SU-DHL-6 (cell line): ENCODE measurements around the gene NOX3.

Experiments used
- H2AFZ ChIP-seq: fragments of 200-600 bp; sonication (generic); 2 replicates; pipeline ENCODE4 v1.6.1; 2014; ENCODE audit warnings: low read depth, mild to moderate bottlenecking, moderate library complexity, mixed read lengths, antibody characterized with exemption, low read length; ENCODE audit not compliant: severe bottlenecking
- H3F3A ChIP-seq: fragments of 200-600 bp; shearing (Covaris generic); 2 replicates; pipeline ENCODE4 v1.6.0; 2016; ENCODE audit warnings: antibody characterized with exemption, mild to moderate bottlenecking; ENCODE audit not compliant: insufficient read depth
- H3K27ac ChIP-seq: fragments of 200-600 bp; sonication (generic); 2 replicates; pipeline ENCODE4 v1.5.1; 2016; ENCODE audit warnings: low read depth, mild to moderate bottlenecking, low read length, moderate library complexity, mixed read lengths
- H3K27me3 ChIP-seq: fragments of 200-600 bp; sonication (generic), shearing (Covaris generic); 2 replicates; pipeline ENCODE4 v1.6.0; 2014; ENCODE audit warnings: mild to moderate bottlenecking, low read length
- H3K36me3 ChIP-seq: fragments of 200-600 bp; sonication (generic); 2 replicates; pipeline ENCODE4 v1.6.1; 2014; ENCODE audit warnings: mild to moderate bottlenecking, low read length, mixed read lengths
- H3K4me2 ChIP-seq: fragments of 300-600, 200-600 bp; shearing (Covaris generic), sonication (generic); 2 replicates; pipeline ENCODE4 v1.6.0; 2014; ENCODE audit warnings: low read length, low read depth, mild to moderate bottlenecking; ENCODE audit not compliant: poor library complexity, severe bottlenecking
- H3K4me3 ChIP-seq: fragments of 200-600 bp; sonication (generic); 2 replicates; pipeline ENCODE4 v1.5.1; 2014; ENCODE audit warnings: antibody characterized with exemption, low read length, mild to moderate bottlenecking, mixed read lengths; ENCODE audit not compliant: insufficient read depth, poor library complexity, severe bottlenecking
- H3K79me2 ChIP-seq: fragments of 200-600 bp; sonication (generic); 2 replicates; pipeline ENCODE4 v1.6.1; 2014; ENCODE audit warnings: mild to moderate bottlenecking, low read length, moderate library complexity; ENCODE audit not compliant: insufficient read depth
- H3K9ac ChIP-seq: fragments of 200-600 bp; sonication (generic); 2 replicates; pipeline ENCODE4 v1.7.0; 2014; ENCODE audit warnings: mild to moderate bottlenecking, low read length
- H3K9me2 ChIP-seq: fragments of 200-600 bp; sonication (generic); replicated peaks from 2 replicates; pipeline ENCODE4 v1.6.1; 2014; ENCODE audit warnings: low read length; ENCODE audit not compliant: insufficient read depth
- H3K9me3 ChIP-seq: fragments of 200-600 bp; sonication (generic); 2 replicates; pipeline ENCODE4 v1.6.1; 2014; ENCODE audit warnings: low read length, mixed read lengths; ENCODE audit not compliant: insufficient read depth
- H4K20me1 ChIP-seq: fragments of 200-600 bp; sonication (generic); 2 replicates; pipeline ENCODE4 v1.6.1; 2014; ENCODE audit warnings: low read depth, mild to moderate bottlenecking, antibody characterized with exemption, low read length, moderate library complexity, mixed read lengths
- EZH2phosphoT487 ChIP-seq: fragments of 200-600 bp; sonication (generic), shearing (Covaris generic); conservative IDR thresholded peaks from 2 replicates; pipeline ENCODE4 v1.6.1; 2018; ENCODE audit warnings: mild to moderate bottlenecking, antibody characterized with exemption, low read length, moderate library complexity, mixed read lengths
- TF ChIP-seq, protein P1 (sequence below): fragments of 200-600 bp; sonication (generic); IDR thresholded peaks from one replicate; pipeline ENCODE4 v1.5.1; 2017; ENCODE audit warnings: antibody characterized with exemption, mild to moderate bottlenecking, low read length, moderate library complexity; ENCODE audit not compliant: insufficient read depth, poor library complexity, severe bottlenecking

NOX3 gene

GRCh38 chr6:155411154-155412052, 44.2 kb downstream of the NOX3 start:
- Histone ChIP-seq H3K79me2 (no peaks in the 10 kb centered on the region), H3K9me2 (no peaks in the 10 kb centered on the region), H3K36me3 (no peaks in the 10 kb centered on the region), H3K4me2 (no peak overlapping the region), H2AFZ (no peak overlapping the region), H3F3A (peaks cover 10% of the 10 kb centered on the region; the same call in 1 of the 2 replicates), H3K9me3 (no peaks in the 10 kb centered on the region), H3K27me3 (no peaks in the 10 kb centered on the region), H4K20me1 (no peaks in the 10 kb centered on the region), H3K9ac (no peak overlapping the region), H3K27ac (no peak overlapping the region), H3K4me3 (no peak overlapping the region)
- no peak for TF ChIP-seq EZH2phosphoT487
- TF ChIP-seq, protein P1, sequence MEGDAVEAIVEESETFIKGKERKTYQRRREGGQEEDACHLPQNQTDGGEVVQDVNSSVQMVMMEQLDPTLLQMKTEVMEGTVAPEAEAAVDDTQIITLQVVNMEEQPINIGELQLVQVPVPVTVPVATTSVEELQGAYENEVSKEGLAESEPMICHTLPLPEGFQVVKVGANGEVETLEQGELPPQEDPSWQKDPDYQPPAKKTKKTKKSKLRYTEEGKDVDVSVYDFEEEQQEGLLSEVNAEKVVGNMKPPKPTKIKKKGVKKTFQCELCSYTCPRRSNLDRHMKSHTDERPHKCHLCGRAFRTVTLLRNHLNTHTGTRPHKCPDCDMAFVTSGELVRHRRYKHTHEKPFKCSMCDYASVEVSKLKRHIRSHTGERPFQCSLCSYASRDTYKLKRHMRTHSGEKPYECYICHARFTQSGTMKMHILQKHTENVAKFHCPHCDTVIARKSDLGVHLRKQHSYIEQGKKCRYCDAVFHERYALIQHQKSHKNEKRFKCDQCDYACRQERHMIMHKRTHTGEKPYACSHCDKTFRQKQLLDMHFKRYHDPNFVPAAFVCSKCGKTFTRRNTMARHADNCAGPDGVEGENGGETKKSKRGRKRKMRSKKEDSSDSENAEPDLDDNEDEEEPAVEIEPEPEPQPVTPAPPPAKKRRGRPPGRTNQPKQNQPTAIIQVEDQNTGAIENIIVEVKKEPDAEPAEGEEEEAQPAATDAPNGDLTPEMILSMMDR, result no peak

DNA sequence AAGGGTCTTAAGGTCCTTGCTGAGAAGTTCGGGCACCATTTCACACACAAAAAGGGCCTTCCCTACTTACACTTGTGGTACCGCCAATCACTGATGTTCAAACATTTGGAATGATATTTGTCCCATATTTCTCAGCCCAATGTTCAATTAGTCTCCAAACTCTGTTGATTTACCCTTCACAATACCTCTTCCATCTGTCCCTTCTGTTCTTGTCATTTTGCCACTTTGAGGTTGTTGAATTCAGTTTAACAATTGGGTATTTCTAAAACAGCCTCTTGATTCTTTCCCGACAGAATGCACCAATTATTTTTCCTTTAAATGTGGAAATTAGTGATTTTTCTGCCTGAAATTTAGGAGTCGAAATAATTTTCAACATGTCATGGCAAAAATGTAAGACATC, 46.2 kb downstream of the NOX3 start:
- Histone ChIP-seq H4K20me1 (no peaks in the 10 kb centered on the region), H3K79me2 (no peaks in the 10 kb centered on the region), H3K9me2 (no peaks in the 10 kb centered on the region), H3K9me3 (no peaks in the 10 kb centered on the region), H3K9ac (no peak overlapping the region), H3K4me2 (no peak overlapping the region), H2AFZ (no peak overlapping the region), H3K4me3 (no peak overlapping the region), H3F3A (no peaks in the 10 kb centered on the region), H3K36me3 (no peaks in the 10 kb centered on the region), H3K27me3 (no peaks in the 10 kb centered on the region), H3K27ac (no peak overlapping the region)
- no peak for TF ChIP-seq EZH2phosphoT487
- TF ChIP-seq, protein P1, result no peak

- no peaks in the 10 kb centered on the region for H3K9me3 ChIP-seq
- no peak for TF ChIP-seq EZH2phosphoT487
- TF ChIP-seq, protein P1, result no peak
Measured at GRCh38 chr6:155408981-155409380, 46.7 kb downstream of the NOX3 start.

More at GRCh38 chr6:155408981-155409380, 46.7 kb downstream of the NOX3 start:
- Histone ChIP-seq H3F3A (no peaks in the 10 kb centered on the region), H3K9me2 (no peaks in the 10 kb centered on the region), H3K4me2 (no peak overlapping the region), H4K20me1 (no peaks in the 10 kb centered on the region), H3K36me3 (no peaks in the 10 kb centered on the region), H3K9ac (no peak overlapping the region), H3K4me3 (no peak overlapping the region), H3K27me3 (no peaks in the 10 kb centered on the region), H2AFZ (no peak overlapping the region), H3K27ac (no peak overlapping the region), H3K79me2 (no peaks in the 10 kb centered on the region)
